ENCODE measurements around the gene RANBP17. TPM values are rescaled to one million over a fixed set of nuclear protein-coding genes. Genes with fewer than 3 reads are reported as not detected.
"Not testable (repeated sequence)": the region's sequence is repeated elsewhere in the genome, so short reads cannot be mapped to it uniquely, and the experiment has no call there.

RANBP17 gene
- total RNA-seq, 8 experiments from 2014 or later: 3.8 to 43.9 (median 25.5) TPM; not detected in 1

- no peak for ATAC-seq (replicated peaks in 6 of 8)
- Histone ChIP-seq H3K4me3 (no peak overlapping the region), H3K27ac (no peak overlapping the region), H3K4me1 (replicated peaks in 1 of 2) (no peaks in the 10 kb centered on the region)
- in situ Hi-C loops (cut with MboI; ENCODE audit: low pct_unique_long_range_greater_than_20kb in 2 of 9, low sequenced_read_pairs in 9 of 9, unreplicated experiment in 9 of 9): loop anchor here in 1 of 9 experiments (25.0 kb wide), 1 partner anchor 344 kb away; no protein-coding TSS in a partner anchor
These were observed 131.7 kb downstream of the RANBP17 start for GRCh38 chr5:170993476-170993875.

- 21 to 100% (median 100%) methylated on average over 1 to 3 of the region's 3 CpGs; no CpG with 5 or more reads in 1 of the 10 experiments for WGBS, 10 experiments
- H3K4me3 ChIP-seq: no peak overlapping the region
- no peak overlapping the region for H3K27ac ChIP-seq
- in situ Hi-C loops (cut with MboI; ENCODE audit: low pct_unique_long_range_greater_than_20kb in 2 of 9, low sequenced_read_pairs in 9 of 9, unreplicated experiment in 9 of 9): no loop called here
- ATAC-seq (replicated peaks in 6 of 8): no peak
- H3K4me1 ChIP-seq (replicated peaks in 1 of 2): no peaks in the 10 kb centered on the region
These were observed 148.3 kb downstream of the RANBP17 start for GRCh38 chr5:171010086-171010485.

DNA sequence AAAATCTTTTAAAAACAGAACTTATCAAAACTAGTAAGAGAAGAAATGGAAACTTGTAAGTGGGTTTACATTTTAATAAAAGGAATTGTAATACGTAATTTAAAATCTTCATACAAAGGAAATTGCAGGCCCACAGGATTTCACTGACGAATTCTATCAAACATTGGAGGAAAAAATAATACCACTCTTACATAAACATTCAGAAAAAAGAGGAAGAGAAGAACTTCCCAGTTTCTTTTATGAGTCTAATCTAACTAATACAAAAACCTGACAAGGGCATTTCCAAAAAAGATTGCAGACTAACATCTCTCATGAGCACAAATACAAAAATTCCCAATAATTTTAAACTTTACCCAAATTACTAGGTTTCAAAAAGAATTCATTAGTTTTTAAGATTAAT, 149.0 kb downstream of the RANBP17 start:
- no peak overlapping the region for H3K27ac ChIP-seq
- in situ Hi-C loops (cut with MboI; ENCODE audit: low pct_unique_long_range_greater_than_20kb in 2 of 9, low sequenced_read_pairs in 9 of 9, unreplicated experiment in 9 of 9): no loop called here
- 25 to 100% (median 91%) methylated on average over 2 of the region's 2 CpGs; no CpG with 5 or more reads in 1 of the 10 experiments for WGBS, 10 experiments
- ATAC-seq (replicated peaks in 6 of 8): no peak
- H3K4me3 ChIP-seq: no peak overlapping the region
- no peaks in the 10 kb centered on the region for H3K4me1 ChIP-seq (replicated peaks in 1 of 2)

DNA sequence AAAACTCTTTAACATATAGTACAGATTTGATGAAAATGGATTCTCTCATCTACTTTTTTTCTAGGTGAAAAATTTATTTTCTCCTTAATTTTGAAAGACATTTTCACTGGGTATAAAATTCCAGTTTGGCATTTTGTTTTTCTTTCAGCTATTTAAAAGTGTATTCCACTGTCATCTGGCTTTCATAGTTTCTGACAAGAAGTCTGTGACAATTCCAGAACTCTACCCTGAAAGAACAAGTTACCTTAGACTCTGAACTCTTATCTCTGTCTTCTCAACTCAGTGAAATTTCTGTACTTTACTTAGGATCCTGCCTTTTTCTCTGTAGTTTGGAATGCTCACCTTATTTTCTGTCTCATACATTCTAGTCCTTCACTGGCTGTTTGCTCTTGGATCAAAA, 161.7 kb downstream of the RANBP17 start:
- no peaks in the 10 kb centered on the region for H3K4me1 ChIP-seq (replicated peaks in 1 of 2)
- in situ Hi-C loops (cut with MboI; ENCODE audit: low pct_unique_long_range_greater_than_20kb in 2 of 9, low sequenced_read_pairs in 9 of 9, unreplicated experiment in 9 of 9): no loop called here
- no peak for ATAC-seq (replicated peaks in 6 of 8)
- H3K27ac ChIP-seq: no peak overlapping the region
- no peak overlapping the region for H3K4me3 ChIP-seq

GRCh38 chr5:171024084-171024483, 162.3 kb downstream of the RANBP17 start:
- no peak overlapping the region for H3K27ac ChIP-seq
- in situ Hi-C loops (cut with MboI; ENCODE audit: low pct_unique_long_range_greater_than_20kb in 2 of 9, low sequenced_read_pairs in 9 of 9, unreplicated experiment in 9 of 9): no loop called here
- no peaks in the 10 kb centered on the region for H3K4me1 ChIP-seq (replicated peaks in 1 of 2)
- no peak for ATAC-seq (replicated peaks in 6 of 8)
- no peak overlapping the region for H3K4me3 ChIP-seq

GRCh38 chr5:171029401-171029800, 167.6 kb downstream of the RANBP17 start:
- H3K4me1 ChIP-seq (replicated peaks in 1 of 2): peaks cover 0 to 42% of the 10 kb centered on the region in 2 donors
- ATAC-seq (replicated peaks in 6 of 8): no peak
- no peak overlapping the region for H3K27ac ChIP-seq
- WGBS, 10 experiments: 26 to 100% (median 100%) methylated on average over 1 to 3 of the region's 3 CpGs
- H3K4me3 ChIP-seq: no peak overlapping the region
- in situ Hi-C loops (cut with MboI; ENCODE audit: low pct_unique_long_range_greater_than_20kb in 2 of 9, low sequenced_read_pairs in 9 of 9, unreplicated experiment in 9 of 9): no loop called here

- Histone ChIP-seq H3K4me3 (no peak overlapping the region), H3K4me1 (replicated peaks in 1 of 2) (peaks cover 0 to 42% of the 10 kb centered on the region in 2 donors), H3K27ac (no peak overlapping the region)
- in situ Hi-C loops (cut with MboI; ENCODE audit: low pct_unique_long_range_greater_than_20kb in 2 of 9, low sequenced_read_pairs in 9 of 9, unreplicated experiment in 9 of 9): no loop called here
- 40 to 93% (median 77%) methylated on average over 1 to 2 of the region's 2 CpGs; no CpG with 5 or more reads in 1 of the 10 experiments for WGBS, 10 experiments
- ATAC-seq (replicated peaks in 6 of 8): peak in 5 of 8 experiments; percentile 83 to 89 (median 86)
These were observed 170.2 kb downstream of the RANBP17 start for GRCh38 chr5:171031977-171032376.

DNA sequence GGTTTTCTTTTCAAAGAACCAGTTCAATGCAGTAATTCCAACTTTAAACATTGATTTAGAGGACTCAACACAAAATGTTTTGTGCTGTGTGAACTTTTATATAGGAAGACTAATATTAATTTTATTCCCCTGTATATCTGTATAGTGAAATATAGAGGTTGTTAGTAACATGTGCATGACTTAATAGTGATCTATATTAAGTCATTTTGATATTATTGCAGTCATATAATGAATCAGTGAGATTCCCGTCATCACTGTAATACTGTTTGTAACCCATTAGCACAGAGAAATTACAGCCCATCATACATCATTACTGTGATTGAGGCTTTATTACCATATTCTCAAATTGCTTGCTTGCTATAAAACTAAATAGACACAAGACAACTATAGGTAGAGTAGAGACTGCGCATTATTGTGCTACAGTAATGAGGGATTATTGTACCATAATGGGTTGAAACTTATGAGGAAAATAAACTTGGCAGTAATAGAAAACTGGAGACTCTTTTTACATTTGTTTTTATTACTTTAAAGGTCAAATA, 170.7 kb downstream of the RANBP17 start:
- in situ Hi-C loops (cut with MboI; ENCODE audit: low pct_unique_long_range_greater_than_20kb in 2 of 9, low sequenced_read_pairs in 9 of 9, unreplicated experiment in 9 of 9): no loop called here
- no peak overlapping the region for H3K4me3 ChIP-seq
- 0 to 100% (median 82%) methylated on average over 1 to 2 of the region's 2 CpGs; no CpG with 5 or more reads in 2 of the 10 experiments for WGBS, 10 experiments

DNA sequence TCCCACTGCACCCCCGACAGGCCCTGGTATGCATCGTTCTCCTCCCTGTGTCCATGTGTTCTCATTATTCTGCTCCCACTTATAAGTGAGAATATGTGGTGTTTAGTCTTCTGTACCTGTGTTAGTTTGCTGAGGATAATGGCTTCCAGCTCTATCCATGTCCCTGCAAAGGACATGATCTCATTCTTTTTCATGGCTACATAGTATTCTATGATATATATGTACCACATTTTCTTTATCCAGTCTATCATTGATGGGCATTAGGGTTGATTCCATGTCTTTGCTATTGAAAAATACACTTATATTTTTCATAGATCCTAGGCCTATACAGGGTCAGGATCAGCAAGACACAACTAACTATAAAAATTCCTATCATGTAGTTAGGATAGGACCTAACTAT, 180.1 kb downstream of the RANBP17 start:
- 100% methylated on average over 1 to 2 of the region's 2 CpGs; no CpG with 5 or more reads in 8 of the 10 experiments for WGBS, 10 experiments
- H3K27ac ChIP-seq; H3K4me1 ChIP-seq (replicated peaks in 1 of 2); in situ Hi-C loops (cut with MboI; ENCODE audit: low pct_unique_long_range_greater_than_20kb in 2 of 9, low sequenced_read_pairs in 9 of 9, unreplicated experiment in 9 of 9); H3K4me3 ChIP-seq; ATAC-seq (replicated peaks in 6 of 8): not testable (repeated sequence)

More for the DNA sequence above, 170.7 kb downstream of the RANBP17 start:
- Histone ChIP-seq H3K27ac (no peak overlapping the region), H3K4me1 (replicated peaks in 1 of 2) (peaks cover 0 to 42% of the 10 kb centered on the region in 2 donors)
- ATAC-seq (replicated peaks in 6 of 8): peak in 5 of 8 experiments; percentile 74 to 83 (median 78)

- Histone ChIP-seq H3K4me3 (no peak overlapping the region), H3K4me1 (replicated peaks in 1 of 2) (no peaks in the 10 kb centered on the region), H3K27ac (no peak overlapping the region)
- no peak for ATAC-seq (replicated peaks in 6 of 8)
- in situ Hi-C loops (cut with MboI; ENCODE audit: low pct_unique_long_range_greater_than_20kb in 2 of 9, low sequenced_read_pairs in 9 of 9, unreplicated experiment in 9 of 9): no loop called here
- 0 to 100% (median 80%) methylated on average over 1 of the region's 1 CpG; no CpG with 5 or more reads in 1 of the 10 experiments for WGBS, 10 experiments
These were observed 189.1 kb downstream of the RANBP17 start for GRCh38 chr5:171050916-171051315.

DNA sequence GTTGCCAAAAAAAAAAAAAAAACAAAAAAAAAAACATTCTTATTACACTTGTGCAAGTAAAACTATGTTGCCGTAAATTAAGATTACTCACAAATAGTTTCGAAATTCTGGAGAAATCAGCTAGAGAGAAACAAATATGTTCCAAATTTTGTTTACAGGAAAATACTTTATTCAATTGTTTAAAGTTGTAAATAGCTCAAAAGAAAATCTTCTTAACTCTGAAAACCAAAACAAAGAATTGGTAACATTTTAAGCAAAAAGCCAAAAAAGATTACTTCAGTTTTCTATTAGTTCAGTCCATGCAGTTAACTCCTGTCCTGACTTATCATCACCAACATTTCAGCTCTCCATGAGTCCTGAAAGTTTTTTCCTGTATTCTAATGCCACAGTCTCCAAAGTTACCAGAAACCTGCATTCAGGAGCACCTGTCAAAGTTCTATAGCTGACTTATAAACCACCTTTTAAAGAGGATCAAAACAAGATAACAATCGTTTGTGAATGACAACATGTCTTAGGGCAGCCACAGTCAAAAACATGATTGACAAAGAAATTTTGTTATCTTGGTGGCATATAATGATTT, 194.1 kb downstream of the RANBP17 start:
- ATAC-seq (replicated peaks in 6 of 8): no peak
- in situ Hi-C loops (cut with MboI; ENCODE audit: low pct_unique_long_range_greater_than_20kb in 2 of 9, low sequenced_read_pairs in 9 of 9, unreplicated experiment in 9 of 9): no loop called here
- WGBS, 10 experiments: 24 to 100% (median 75%) methylated on average over 2 to 3 of the region's 3 CpGs
- no peak overlapping the region for H3K27ac ChIP-seq
- H3K4me3 ChIP-seq: no peak overlapping the region
- H3K4me1 ChIP-seq (replicated peaks in 1 of 2): no peaks in the 10 kb centered on the region

- 4 to 100% (median 81%) methylated on average over 2 of the region's 2 CpGs for WGBS, 10 experiments
- ATAC-seq (replicated peaks in 6 of 8): no peak
- Histone ChIP-seq H3K4me1 (replicated peaks in 1 of 2) (no peaks in the 10 kb centered on the region), H3K27ac (no peak overlapping the region), H3K4me3 (no peak overlapping the region)
- in situ Hi-C loops (cut with MboI; ENCODE audit: low pct_unique_long_range_greater_than_20kb in 2 of 9, low sequenced_read_pairs in 9 of 9, unreplicated experiment in 9 of 9): no loop called here
These were observed 205.8 kb downstream of the RANBP17 start for GRCh38 chr5:171067540-171068130.

DNA sequence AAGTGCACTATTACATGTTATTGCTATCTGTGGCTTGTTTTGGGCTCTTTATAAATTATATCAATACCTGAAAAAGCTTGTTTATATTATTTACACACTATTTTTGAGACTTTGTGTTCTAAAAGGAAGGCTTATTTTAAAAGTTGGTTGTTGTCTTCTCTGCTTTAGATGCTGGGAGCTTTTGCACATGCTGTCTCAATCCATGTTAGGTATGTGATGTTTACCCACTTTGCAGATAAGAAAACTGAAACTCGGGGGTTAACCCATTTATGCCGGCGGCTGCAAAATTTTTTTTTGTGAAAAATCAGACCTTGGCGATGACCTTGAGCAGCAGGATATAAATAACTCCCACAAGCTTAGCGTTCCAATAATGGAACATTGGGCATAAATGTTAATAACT, 212.9 kb downstream of the RANBP17 start:
- 44 to 99% (median 85%) methylated on average over 1 to 5 of the region's 5 CpGs for WGBS, 10 experiments
- no peak for ATAC-seq (replicated peaks in 6 of 8)
- no peak overlapping the region for H3K4me3 ChIP-seq
- no peak overlapping the region for H3K27ac ChIP-seq
- in situ Hi-C loops (cut with MboI; ENCODE audit: low pct_unique_long_range_greater_than_20kb in 2 of 9, low sequenced_read_pairs in 9 of 9, unreplicated experiment in 9 of 9): no loop called here
- peaks cover 0 to 2% of the 10 kb centered on the region in 2 donors for H3K4me1 ChIP-seq (replicated peaks in 1 of 2)
